Measurements from ENCODE around the gene DGKI.

GRCh38 chr7:137888241-137888640 lies 41.5 kb upstream of the DGKI start:
- TF ChIP-seq CTCF (IDR thresholded peaks at IDR 0.05) (no peak), POLR2A (IDR thresholded peaks at IDR 0.05) (no peak)
